ENCODE results near the gene ATXN7L1.

Gene ATXN7L1

DNA sequence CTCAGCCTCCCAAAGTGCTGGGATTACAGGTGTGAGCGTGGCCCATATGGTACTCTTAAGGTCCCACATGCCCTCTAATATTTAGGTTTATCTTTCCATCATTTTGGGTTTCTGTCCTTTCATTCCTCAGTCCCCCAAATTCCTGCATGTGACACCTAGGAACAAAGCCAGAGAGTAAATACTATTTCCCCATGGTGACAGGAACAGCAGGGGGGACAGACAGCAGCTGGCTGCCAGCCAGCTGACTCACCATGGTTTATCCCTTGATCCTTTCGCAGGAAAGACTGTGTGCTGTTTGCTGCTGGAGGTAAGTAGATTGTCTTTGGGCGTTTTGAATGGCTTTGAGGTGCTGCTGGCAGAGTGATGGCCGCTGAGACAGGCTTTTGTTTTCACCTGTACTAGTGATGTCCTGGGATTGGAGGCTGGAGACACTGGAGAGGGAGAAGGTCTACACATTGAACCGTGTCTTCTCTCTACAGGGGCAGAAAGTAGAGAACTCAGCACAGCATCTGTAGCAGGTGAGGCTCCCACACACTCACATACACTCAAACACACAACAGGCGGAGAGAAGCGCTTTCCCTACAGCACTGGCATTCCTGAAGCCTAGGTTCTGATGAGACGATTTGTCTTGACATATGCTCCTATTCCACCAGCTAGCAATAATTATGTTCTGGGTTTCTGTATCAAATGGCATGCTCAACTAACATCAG, 211.4 kb downstream of the ATXN7L1 start:
- DNase-seq, result peak; percentile 2

DNA sequence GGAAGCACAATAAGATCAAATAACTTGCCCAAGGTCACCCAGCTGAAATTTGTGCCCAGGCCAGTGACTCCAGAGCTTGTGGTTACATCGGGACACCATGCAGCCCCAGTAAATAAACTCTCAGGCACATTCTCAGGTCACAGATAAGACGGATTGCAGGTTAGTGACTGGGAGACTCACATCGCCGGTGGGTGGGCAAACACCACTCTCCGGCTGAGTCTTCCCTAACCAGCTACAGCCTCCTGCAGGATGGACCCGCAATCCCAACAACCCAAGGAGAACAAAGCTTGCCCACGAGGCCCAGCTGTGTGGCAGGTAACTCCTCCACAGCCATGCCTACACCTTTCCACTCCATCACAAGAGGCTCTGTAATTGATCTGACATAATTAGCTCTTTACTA, 213.4 kb downstream of the ATXN7L1 start:
- DNase-seq, result no peak

DNA sequence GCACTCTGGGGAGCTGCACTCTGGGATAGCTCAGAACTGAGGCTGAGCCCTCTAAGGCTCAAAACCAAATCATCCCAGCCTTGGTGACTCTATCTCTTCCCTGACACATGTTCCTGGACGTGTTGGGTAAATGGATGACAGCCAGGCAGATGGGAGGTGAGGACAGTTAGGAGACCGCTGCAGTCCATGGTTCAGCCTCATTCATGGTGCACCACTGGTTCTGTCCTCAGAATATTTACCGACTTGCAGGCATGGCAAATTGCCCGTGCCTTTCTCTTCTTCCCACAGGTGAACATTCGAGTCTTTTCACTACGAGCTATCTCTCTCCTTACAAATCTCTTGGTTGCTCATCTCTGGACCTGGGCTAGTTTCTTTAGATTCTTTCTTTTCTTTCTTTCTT, 214.8 kb downstream of the ATXN7L1 start:
- no peak for DNase-seq

GRCh38 chr7:105656922-105657521, 219.4 kb downstream of the ATXN7L1 start:
- DNase-seq, result no peak

DNA sequence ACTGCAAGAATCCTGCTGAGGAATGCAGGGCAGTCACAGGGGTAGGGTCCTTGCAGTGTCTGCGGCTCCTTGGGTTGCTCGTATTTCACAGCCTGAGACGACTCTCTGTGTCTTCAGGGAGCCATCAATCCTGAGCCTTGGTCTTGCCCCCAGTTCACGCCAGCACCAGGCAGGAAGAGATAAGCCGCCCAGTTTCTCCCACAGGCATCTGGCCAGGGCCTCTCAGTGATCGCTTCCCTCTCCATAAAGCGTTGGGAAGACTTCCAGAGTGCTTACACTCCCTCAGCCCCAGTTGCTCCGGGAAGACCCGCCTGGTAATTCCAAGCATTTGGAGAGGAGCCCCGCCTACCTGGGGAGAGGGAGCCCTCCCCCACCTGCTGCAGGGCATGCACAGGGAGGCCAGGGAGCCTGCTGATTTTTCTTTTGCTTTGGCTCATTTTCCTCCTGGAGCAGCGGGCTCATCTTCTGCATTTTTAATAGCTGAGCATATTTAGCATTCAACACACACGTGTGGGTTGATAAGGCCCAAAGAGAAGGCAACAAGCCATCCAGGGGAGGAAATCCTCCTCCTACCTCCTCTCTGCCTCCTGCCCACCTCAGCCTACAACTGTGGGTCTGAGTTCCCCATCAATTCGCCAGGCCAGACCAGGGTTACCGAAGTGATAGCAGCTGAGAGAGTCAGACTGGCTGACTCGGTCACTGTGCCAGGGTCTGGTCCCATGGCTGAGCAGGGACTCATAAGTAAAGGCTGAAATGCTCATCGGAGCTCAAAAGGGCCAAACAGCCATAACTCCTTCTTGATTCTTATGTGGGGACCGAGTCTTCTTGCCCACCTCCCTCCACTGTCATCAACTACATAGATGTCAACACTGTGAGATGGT, 220.7 kb downstream of the ATXN7L1 start:
- DNase-seq, result no peak

DNA sequence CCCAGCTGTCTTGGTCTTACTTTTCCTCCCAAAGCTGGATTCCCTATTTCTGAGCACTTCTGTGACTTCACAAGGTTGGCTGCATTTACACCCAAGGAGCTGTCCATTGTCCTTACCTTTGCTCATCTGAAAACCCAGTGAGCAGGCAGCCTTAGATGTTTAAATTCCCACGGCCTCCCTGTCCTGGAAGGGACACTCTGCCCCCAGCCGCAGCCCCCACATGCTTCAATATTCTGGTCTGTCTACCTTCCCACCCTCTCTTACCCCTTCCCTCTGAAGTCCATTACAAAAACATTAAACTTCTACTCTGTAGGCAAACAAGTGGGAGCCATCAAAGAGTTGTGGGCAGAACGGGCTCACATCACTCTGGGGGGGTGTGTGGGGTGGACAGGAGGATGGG, 221.3 kb downstream of the ATXN7L1 start:
- no peak for DNase-seq

DNA sequence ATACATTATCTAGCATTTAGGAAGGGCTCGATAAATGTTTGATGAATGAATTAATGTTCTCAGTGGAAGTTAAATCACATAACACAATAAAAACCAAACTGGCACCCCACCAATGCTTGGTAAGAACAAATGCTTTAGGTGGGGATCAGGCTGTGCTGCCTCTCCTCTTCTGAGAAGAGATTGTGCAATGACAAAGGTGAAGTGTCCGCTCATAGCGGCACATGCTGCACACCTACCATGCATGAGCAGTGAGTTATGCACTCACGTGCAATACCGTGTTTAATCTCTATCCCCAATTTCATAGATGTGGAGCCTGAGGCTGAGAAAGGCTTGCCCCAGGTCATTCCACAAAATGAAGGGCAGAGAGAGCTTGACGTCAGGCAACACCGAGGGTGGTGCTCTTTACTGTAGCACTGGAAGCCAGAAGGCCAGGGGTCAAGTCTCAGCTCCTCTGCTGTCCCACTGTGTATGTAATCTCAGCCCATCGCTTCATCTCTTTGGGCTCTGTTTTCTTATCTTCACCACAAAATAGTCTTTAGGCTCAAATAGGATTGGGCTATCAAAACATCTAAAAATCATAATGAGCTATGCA, 222.2 kb downstream of the ATXN7L1 start:
- DNase-seq, result no peak

- no peak for DNase-seq
Measured at GRCh38 chr7:105653441-105654005, 222.9 kb downstream of the ATXN7L1 start.

- peak; percentile 27 for DNase-seq
Measured at GRCh38 chr7:105652359-105652993, 223.9 kb downstream of the ATXN7L1 start.

DNA sequence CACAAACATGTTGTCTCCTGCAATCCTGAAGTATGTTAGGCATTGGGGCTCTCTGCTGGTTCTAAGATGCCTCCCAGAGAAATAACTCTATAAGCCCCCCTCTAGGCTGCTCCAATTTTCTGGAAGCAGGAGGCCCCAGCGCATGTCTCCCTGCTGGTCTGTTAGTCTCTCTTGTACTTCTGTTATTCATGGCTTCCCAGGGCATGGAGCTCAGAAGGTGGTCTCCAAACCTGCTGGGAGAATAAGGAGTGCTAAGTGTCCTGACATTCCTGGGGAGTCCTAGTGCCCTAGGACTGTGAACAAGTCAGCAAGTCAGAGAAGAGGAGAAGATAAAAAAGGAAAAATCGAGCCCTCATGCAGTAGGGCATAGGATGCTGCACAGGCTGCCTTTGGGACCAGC, 224.6 kb downstream of the ATXN7L1 start:
- DNase-seq, result no peak

DNA sequence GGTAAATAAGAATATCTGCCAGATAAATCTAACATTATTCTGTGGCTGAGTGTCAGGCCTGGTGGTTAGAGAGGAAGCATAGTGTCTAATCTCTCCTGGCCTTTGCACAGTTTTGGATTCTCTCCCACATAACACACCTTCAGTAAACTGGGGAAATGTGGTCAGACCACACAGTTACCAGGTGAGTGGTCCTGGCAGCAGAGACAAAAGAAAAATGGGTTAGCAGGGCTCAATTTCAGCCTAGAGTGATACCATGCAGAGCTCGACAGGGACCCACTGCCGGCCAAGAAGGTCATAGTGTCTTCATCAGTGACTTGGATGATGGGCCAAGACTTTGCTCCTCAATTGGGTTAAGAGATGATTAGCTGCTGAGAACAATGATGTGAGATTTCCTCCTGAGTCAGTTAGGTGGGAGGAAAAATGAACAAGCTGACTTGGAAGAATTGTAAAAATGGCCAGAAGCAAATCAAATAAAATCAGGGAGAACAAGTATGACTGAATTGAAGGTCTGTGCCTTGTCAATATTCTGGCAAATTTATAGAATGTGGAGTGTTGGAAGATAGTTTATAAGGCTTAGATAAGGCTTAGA, 225.9 kb downstream of the ATXN7L1 start:
- DNase-seq, result no peak

GRCh38 chr7:105649727-105650381, 226.5 kb downstream of the ATXN7L1 start:
- DNase-seq, result no peak

DNA sequence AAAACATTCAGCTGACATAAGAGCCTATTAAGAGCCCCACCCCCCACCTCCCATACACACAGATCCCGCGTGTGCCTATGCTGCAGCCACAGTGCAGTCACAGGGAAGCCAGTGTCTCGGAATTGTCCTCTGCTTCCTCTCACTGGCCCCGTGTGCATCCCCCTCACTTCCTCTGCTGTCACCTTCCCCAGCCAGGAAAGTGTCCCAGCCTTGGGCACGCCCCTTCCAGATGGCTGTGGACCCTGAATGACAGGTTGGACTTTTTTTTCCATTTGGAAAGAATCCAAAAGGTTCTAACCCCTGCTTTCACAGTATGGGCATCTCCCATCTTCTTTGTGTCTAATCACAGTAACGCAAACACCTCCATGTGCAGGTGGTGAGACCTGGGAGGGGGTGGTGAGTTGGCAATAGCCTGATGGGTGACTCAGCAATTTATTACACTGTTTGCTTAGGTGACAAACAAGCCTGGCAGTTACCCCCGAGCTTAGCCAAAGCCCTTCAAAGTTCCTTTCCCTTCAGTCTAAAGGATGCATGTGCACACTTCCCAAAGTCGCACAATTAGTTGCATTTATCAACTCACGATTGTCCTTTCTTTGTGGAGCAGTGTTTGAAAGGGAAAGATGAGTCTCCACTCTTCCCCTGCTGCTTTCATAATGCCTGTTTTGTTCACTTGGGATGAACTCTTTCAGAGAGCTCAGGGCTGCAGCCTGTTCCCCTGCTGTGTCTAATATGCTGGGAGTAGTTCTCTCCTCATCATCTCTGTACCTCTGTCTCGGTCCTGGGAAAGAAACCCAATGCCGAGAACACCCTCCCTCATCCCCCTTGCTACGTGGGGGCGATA, 227.6 kb downstream of the ATXN7L1 start:
- no peak for DNase-seq

- no peak for DNase-seq
Measured at GRCh38 chr7:105647591-105647990, 228.8 kb downstream of the ATXN7L1 start.

GRCh38 chr7:105644937-105645336, 231.5 kb downstream of the ATXN7L1 start:
- no peak for DNase-seq

DNA sequence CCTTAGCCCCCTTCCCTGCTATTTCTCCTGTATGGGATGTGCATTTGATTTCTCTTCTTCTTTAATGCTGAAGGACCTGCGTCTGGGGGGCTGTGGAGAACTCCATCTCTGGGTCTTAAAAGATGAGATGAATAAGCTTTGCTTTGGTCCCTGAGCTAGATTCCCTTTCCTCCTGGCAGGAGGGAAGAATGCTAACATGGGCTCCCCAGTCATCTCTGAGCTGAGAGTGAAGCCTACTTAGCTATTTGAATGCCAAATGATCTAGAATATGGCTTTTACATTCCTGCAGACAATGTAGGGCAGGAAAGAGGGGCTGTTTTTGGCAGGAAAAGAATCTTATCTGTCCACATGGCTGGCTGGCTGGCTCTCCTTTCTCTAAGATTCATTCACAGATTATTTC, 232.5 kb downstream of the ATXN7L1 start:
- DNase-seq, result no peak

GRCh38 chr7:105643384-105643783, 233.0 kb downstream of the ATXN7L1 start:
- DNase-seq, result no peak

GRCh38 chr7:105642264-105642663, 234.1 kb downstream of the ATXN7L1 start:
- DNase-seq, result no peak

DNA sequence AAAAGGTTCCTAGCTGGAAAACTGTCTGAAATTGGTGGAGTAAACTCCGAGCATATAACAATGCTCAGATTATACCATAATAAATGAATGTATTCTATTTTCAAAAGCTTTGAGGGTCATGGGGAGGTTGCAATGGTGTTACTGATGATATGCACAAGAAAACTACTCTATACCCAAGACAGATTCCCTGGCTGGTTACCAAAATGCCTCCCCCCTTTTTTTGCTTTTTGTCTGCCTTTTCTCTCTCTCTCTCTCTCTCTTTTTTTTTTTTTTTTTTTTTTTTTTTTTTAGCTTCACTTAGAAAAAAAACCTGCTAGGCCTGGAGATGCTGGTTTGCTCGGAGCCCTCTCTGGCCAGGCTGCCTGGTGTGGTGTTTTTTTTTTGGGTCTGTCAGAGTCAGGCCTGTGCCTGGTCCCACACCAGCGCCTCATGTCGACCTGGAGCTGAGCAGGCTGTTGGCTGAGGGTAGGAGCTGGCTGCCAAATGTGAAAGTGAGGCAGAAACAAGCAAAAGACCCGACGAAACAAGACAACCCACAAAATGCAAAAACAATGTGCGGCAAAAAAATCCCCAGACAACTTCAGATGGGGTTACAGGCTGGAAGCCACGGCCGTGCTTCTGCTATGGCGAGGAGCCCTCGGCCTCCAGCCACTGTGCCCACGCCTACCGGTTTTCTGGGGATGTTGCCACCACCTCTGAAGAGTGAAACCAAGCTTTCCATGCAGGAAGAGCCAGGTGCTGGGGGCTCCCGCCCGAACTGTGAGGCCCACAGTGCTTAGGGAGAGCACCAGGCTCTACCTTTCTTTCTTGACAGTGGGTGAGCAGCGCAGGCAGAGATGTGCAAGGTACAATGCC, 235.2 kb downstream of the ATXN7L1 start:
- DNase-seq, result no peak

Data from T1000 (cell line).